IMR-90 (cell line): ENCODE results near the gene RPS27L. TPM values are rescaled to one million over a fixed set of nuclear protein-coding genes. Genes with fewer than 3 reads are reported as not detected.

ENCODE experiments used
- ATAC-seq: fragments of 200-7000 bp; cut with Tn5 transposase; 2 replicates; pipeline ENCODE4 v1.9.1; 2020; ENCODE audit warnings: low read depth, mild to moderate bottlenecking, moderate library complexity
- BruUV-seq: library from RNA; stranded (reverse); fragments of 400-500 nt; replicated peaks from 2 replicates; lab custom pipeline; 2021; lab: Mats Ljungman, UMichigan
- CTCF ChIA-PET: fragments of 300-600 bp; formaldehyde crosslinking; extraction: SDS; loops from one replicate; lab custom pipeline; 2021; ENCODE audit warnings: antibody characterized with exemption; lab: Yijun Ruan, JAX
- POLR2A ChIA-PET: fragments of 300-600 bp; sonication (Branson Sonifier 250); formaldehyde crosslinking; loops from one replicate; lab custom pipeline; 2022; ENCODE audit warnings: antibody characterized with exemption; ENCODE audit not compliant: unreplicated experiment; lab: Charles Lee
- DNase-seq: peaks from one replicate; pipeline ENCODE4 v3.0.0; 2013
- H2AFZ ChIP-seq: replicated peaks from 2 replicates; pipeline ENCODE3; 2013; ENCODE audit warnings: low read length, mild to moderate bottlenecking; ENCODE audit not compliant: poor library complexity
- H2AK5ac ChIP-seq: 2 replicates; pipeline ENCODE4 v1.6.1; 2013; ENCODE audit warnings: low read depth, low read length, inconsistent platforms
- H2AK9ac ChIP-seq: replicated peaks from 2 replicates; pipeline ENCODE3; 2013; ENCODE audit warnings: mild to moderate bottlenecking, low read depth, low read length, moderate library complexity; ENCODE audit not compliant: poor library complexity
- H2BK120ac ChIP-seq: 2 replicates; pipeline ENCODE4 v1.6.1; 2013; ENCODE audit warnings: low read depth, low read length, inconsistent platforms
- H2BK15ac ChIP-seq: 3 replicates; pipeline ENCODE4 v1.6.1; 2013; ENCODE audit warnings: low read depth, low read length, inconsistent platforms
- H2BK20ac ChIP-seq: 2 replicates; pipeline ENCODE4 v1.6.1; 2013; ENCODE audit warnings: low read depth, mild to moderate bottlenecking, inconsistent platforms, low read length, moderate library complexity
- H2BK5ac ChIP-seq: 2 replicates; pipeline ENCODE4 v1.6.1; 2013; ENCODE audit warnings: mild to moderate bottlenecking, low read depth, low read length, inconsistent platforms; ENCODE audit not compliant: poor library complexity, severe bottlenecking
- H3K14ac ChIP-seq: replicated peaks from 2 replicates; pipeline ENCODE4 v1.6.1; 2013; ENCODE audit warnings: low read depth, low read length, inconsistent platforms
- H3K18ac ChIP-seq: 2 replicates; pipeline ENCODE4 v1.6.1; 2013; ENCODE audit warnings: low read depth, low read length, control low read depth
- H3K23ac ChIP-seq: 2 replicates; pipeline ENCODE4 v1.6.1; 2013; ENCODE audit warnings: low read depth, low read length, inconsistent platforms
- H3K27ac ChIP-seq: 2 replicates; pipeline ENCODE4 v1.5.1; 2013; ENCODE audit warnings: mild to moderate bottlenecking, control low read depth, low read length; ENCODE audit not compliant: insufficient read depth
- H3K27me3 ChIP-seq: 2 replicates; pipeline ENCODE4 v1.6.1; 2013; ENCODE audit warnings: low read length; ENCODE audit not compliant: control insufficient read depth, insufficient read depth
- H3K36me3 ChIP-seq: 2 replicates; pipeline ENCODE4 v1.6.1; 2013; ENCODE audit warnings: low read length, mixed read lengths; ENCODE audit not compliant: control insufficient read depth, insufficient read depth
- H3K4ac ChIP-seq: 2 replicates; pipeline ENCODE4 v1.6.1; 2013; ENCODE audit warnings: low read depth, low read length, inconsistent platforms
- H3K4me1 ChIP-seq: 2 replicates; pipeline ENCODE4 v1.6.1; 2013; ENCODE audit warnings: low read length, mixed read lengths; ENCODE audit not compliant: control insufficient read depth, insufficient read depth
- H3K4me2 ChIP-seq: 2 replicates; pipeline ENCODE4 v1.6.1; 2013; ENCODE audit warnings: low read depth, mild to moderate bottlenecking, control low read depth, low read length, moderate library complexity
- H3K4me3 ChIP-seq: 2 replicates; pipeline ENCODE4 v1.5.1; 2013; ENCODE audit warnings: low read depth, mild to moderate bottlenecking, control low read depth, low read length, moderate library complexity; ENCODE audit not compliant: insufficient read depth
- H3K56ac ChIP-seq: 2 replicates; pipeline ENCODE4 v1.6.1; 2013; ENCODE audit warnings: low read length, inconsistent platforms; ENCODE audit not compliant: insufficient read depth; ENCODE audit errors: extremely low read depth
- H3K79me1 ChIP-seq, 2 experiments: 2 replicates each; pipeline ENCODE4 v1.6.1; 2013; ENCODE audit warnings: low read length in 2 of 2, inconsistent platforms in 1 of 2, low read depth in 1 of 2
- H3K9ac ChIP-seq: 2 replicates; pipeline ENCODE4 v1.6.1; 2013; ENCODE audit warnings: low read depth, low read length, control low read depth
- H3K9me1 ChIP-seq: 2 replicates; pipeline ENCODE4 v1.6.1; 2013; ENCODE audit warnings: low read length, inconsistent platforms; ENCODE audit not compliant: insufficient read depth
- H3K9me3 ChIP-seq: 2 replicates; pipeline ENCODE4 v1.6.1; 2013; ENCODE audit warnings: low read length; ENCODE audit not compliant: control insufficient read depth, insufficient read depth
- H4K20me1 ChIP-seq: 2 replicates; pipeline ENCODE4 v1.6.1; 2013; ENCODE audit warnings: low read length, inconsistent platforms; ENCODE audit not compliant: insufficient read depth
- H4K5ac ChIP-seq: 2 replicates; pipeline ENCODE4 v1.6.1; 2013; ENCODE audit warnings: mild to moderate bottlenecking, low read depth, low read length, control low read depth
- H4K8ac ChIP-seq, 2 experiments: 2 replicates each; pipeline ENCODE4 v1.6.1; 2013; ENCODE audit warnings: low read depth in 2 of 2, low read length in 2 of 2, control low read depth in 1 of 2, inconsistent platforms in 1 of 2
- H4K91ac ChIP-seq: 2 replicates; pipeline ENCODE4 v1.6.1; 2013; ENCODE audit warnings: low read depth, low read length, inconsistent platforms; ENCODE audit not compliant: insufficient read depth
- BHLHE40 ChIP-seq: fragments of 150-350 bp; IDR thresholded peaks from 2 replicates; pipeline ENCODE4 v1.6.1; 2016; ENCODE audit warnings: mild to moderate bottlenecking, low read depth, low read length
- CEBPB ChIP-seq: IDR thresholded peaks from 2 replicates; pipeline ENCODE4 v1.6.1; 2012; ENCODE audit warnings: low read depth, low read length, improper control_type of control experiment
- FOS ChIP-seq: fragments of 150-350 bp; IDR thresholded peaks from 2 replicates; pipeline ENCODE4 v1.6.1; 2016; ENCODE audit warnings: low read depth, low read length
- MAFK ChIP-seq: IDR thresholded peaks from 2 replicates; pipeline ENCODE4 v1.6.1; 2012; ENCODE audit warnings: low read depth, low read length, improper control_type of control experiment
- MAZ ChIP-seq: IDR thresholded peaks from 2 replicates; pipeline ENCODE4 v1.6.1; 2012; ENCODE audit warnings: low read depth, mild to moderate bottlenecking, low read length, improper control_type of control experiment, moderate library complexity, borderline replicate concordance
- NFE2L2 ChIP-seq: fragments of 150-350 bp; IDR thresholded peaks from 2 replicates; pipeline ENCODE4 v1.6.1; 2016; ENCODE audit warnings: low read depth, mild to moderate bottlenecking, low read length
- POLR2A ChIP-seq: IDR thresholded peaks from 2 replicates; pipeline ENCODE4 v1.6.1; 2012; ENCODE audit warnings: mild to moderate bottlenecking, low read depth, low read length
- RAD21 ChIP-seq: IDR thresholded peaks from 2 replicates; pipeline ENCODE4 v1.6.1; 2012; ENCODE audit warnings: low read length, improper control_type of control experiment
- RCOR1 ChIP-seq: IDR thresholded peaks from 2 replicates; pipeline ENCODE4 v1.6.1; 2012; ENCODE audit warnings: mild to moderate bottlenecking, low read length, improper control_type of control experiment; ENCODE audit not compliant: insufficient replicate concordance
- RFX5 ChIP-seq: IDR thresholded peaks from 2 replicates; pipeline ENCODE4 v1.8.0; 2012; ENCODE audit warnings: low read depth, mild to moderate bottlenecking, low read length, moderate library complexity
- SMC3 ChIP-seq: fragments of 150-350 bp; IDR thresholded peaks from 2 replicates; pipeline ENCODE4 v1.6.1; 2016; ENCODE audit warnings: low read depth, mild to moderate bottlenecking, antibody characterized with exemption, low read length, moderate library complexity
- WGBS, 2 experiments: methylation state at CpG; one replicate each; pipeline versions ENCODE4 v1.1.5 to v1.1.7; 2013; ENCODE audit warnings: missing lambda C conversion rate in 2 of 2; ENCODE audit not compliant: insufficient read length in 1 of 2; ENCODE audit errors: extremely low coverage in 2 of 2; 5-methylcytosine and 5-hydroxymethylcytosine counted together
- dilution Hi-C: fragments of 300-500 bp; cut with HindIII; formaldehyde crosslinking; loops from one replicate; pipeline ENCODE4 v1.14.3; 2018; ENCODE audit warnings: low sequenced_read_pairs; ENCODE audit not compliant: unreplicated experiment
- in situ Hi-C: fragments of 300-500 bp; cut with MboI; formaldehyde crosslinking; loops from 3 replicates; pipeline ENCODE4 v1.14.3; 2019; ENCODE audit warnings: low sequenced_read_pairs, inconsistent platforms, mixed read lengths
- intact Hi-C: fragments of 100-400 bp; cut with micrococcal nuclease; formaldehyde crosslinking; loops from 2 replicates; pipeline ENCODE4 v1.10.0; 2022
- polyA plus RNA-seq, 3 experiments: library from polyadenylated mRNA; depleted of rRNA; stranded (reverse); fragments of >200 nt; gene quantifications; 2 replicates each; pipeline ENCODE4 v1.2.3, GENCODE V29; 2012; ENCODE audit warnings: low replicate concordance in 1 of 3
- total RNA-seq: library from RNA; depleted of rRNA; stranded (reverse); fragments of >200 nt; gene quantifications from 2 replicates; pipeline ENCODE4 v1.2.3, GENCODE V29; 2012
- TF ChIP-seq, protein P1 (sequence below): fragments of 150-350 bp; IDR thresholded peaks from 2 replicates; pipeline ENCODE4 v1.6.1; 2016; ENCODE audit warnings: low read depth, mild to moderate bottlenecking, low read length, moderate library complexity, borderline replicate concordance
- TF ChIP-seq, protein P2 (sequence below): conservative IDR thresholded peaks from 2 replicates; pipeline ENCODE4 v1.5.1; 2012; ENCODE audit warnings: mild to moderate bottlenecking, low read depth, low read length, improper control_type of control experiment
- TF ChIP-seq, protein P3 (sequence below): fragments of 150-350 bp; IDR thresholded peaks from 2 replicates; pipeline ENCODE4 v1.6.1; 2017; ENCODE audit warnings: mild to moderate bottlenecking, antibody characterized with exemption, low read length, low read depth

Gene RPS27L
- total and polyA plus RNA-seq, 2 of the 4 experiments (the other 2 are of a cell fraction): 53.1 to 302 TPM

DNA sequence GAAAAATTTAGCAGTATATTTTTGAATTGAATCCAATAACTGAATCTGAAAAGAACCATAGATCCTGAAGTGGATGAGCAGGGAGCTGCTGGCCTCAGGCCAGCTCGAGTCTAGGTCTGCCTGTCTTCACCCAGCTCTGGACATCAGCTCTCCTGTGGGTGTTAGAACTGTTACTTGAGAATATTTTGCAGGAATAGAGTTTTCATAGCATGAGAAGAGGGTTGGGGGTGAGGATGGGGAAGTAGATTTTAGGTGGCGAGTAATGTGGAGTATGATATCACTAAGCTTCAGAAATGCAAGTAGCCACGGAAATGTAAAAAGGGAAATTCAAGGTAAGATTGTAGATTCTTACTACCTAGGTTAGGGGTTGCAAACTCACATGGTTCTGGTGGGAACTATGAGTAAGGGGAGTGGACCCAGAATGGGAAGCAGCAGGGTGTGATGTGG, 38.3 kb upstream of the RPS27L start:
- H3K36me3 ChIP-seq: no peaks in the 10 kb centered on the region
- no peaks in the 10 kb centered on the region for H3K27me3 ChIP-seq
- H3K9ac ChIP-seq: no peak overlapping the region
- H3K14ac ChIP-seq: no peak overlapping the region
- no peak overlapping the region for H3K27ac ChIP-seq
- intact Hi-C loops (loop anchor here (5.0 kb wide), 1 partner anchor 57 kb away; no protein-coding TSS in a partner anchor), in situ Hi-C loops (no loop called here), dilution Hi-C loops (no loop called here)
- no peak overlapping the region for H2AFZ ChIP-seq
- no peak overlapping the region for H2BK120ac ChIP-seq
- H3K4me1 ChIP-seq: peaks cover 21% of the 10 kb centered on the region
- H2BK20ac ChIP-seq: no peak overlapping the region
- DNase-seq (no peak), ATAC-seq (no peak)
- ChIA-PET CTCF (interaction anchor here (1.2 to 1.4 kb wide), 2 partner anchors 9 to 48 kb away, joined by 4 read pairs; no protein-coding TSS in a partner anchor), POLR2A (interaction anchor here (0.6 to 0.7 kb wide), 2 partner anchors 8 to 83 kb away, joined by 3 read pairs; no protein-coding TSS in a partner anchor)
- peaks cover 11% of the 10 kb centered on the region for H3K9me1 ChIP-seq
- H3K56ac ChIP-seq: no peak overlapping the region
- no peak overlapping the region; the same call in 1 of the 2 replicates for H2AK5ac ChIP-seq
- H2AK9ac ChIP-seq: no peak overlapping the region
- H3K79me1 ChIP-seq: peaks cover 35 to 84% of the 10 kb centered on the region in 2 experiments
- no peak overlapping the region for H4K5ac ChIP-seq
- 100% methylated on average over 1 to 2 of the region's 3 CpGs for WGBS, 2 experiments
- H4K8ac ChIP-seq: no peak overlapping the region
- H3K4ac ChIP-seq: no peak overlapping the region
- no peak overlapping the region for H3K23ac ChIP-seq
- no TSS peak for BruUV-seq
- TF ChIP-seq POLR2A (no peak), SMC3 (no peak), MAZ (no peak), RAD21 (no peak), CEBPB (no peak), BHLHE40 (no peak), FOS (no peak), RCOR1 (no peak), MAFK (no peak), NFE2L2 (no peak), RFX5 (no peak)
- TF ChIP-seq, protein P1, sequence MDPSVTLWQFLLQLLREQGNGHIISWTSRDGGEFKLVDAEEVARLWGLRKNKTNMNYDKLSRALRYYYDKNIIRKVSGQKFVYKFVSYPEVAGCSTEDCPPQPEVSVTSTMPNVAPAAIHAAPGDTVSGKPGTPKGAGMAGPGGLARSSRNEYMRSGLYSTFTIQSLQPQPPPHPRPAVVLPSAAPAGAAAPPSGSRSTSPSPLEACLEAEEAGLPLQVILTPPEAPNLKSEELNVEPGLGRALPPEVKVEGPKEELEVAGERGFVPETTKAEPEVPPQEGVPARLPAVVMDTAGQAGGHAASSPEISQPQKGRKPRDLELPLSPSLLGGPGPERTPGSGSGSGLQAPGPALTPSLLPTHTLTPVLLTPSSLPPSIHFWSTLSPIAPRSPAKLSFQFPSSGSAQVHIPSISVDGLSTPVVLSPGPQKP: no peak
- TF ChIP-seq, protein P2, sequence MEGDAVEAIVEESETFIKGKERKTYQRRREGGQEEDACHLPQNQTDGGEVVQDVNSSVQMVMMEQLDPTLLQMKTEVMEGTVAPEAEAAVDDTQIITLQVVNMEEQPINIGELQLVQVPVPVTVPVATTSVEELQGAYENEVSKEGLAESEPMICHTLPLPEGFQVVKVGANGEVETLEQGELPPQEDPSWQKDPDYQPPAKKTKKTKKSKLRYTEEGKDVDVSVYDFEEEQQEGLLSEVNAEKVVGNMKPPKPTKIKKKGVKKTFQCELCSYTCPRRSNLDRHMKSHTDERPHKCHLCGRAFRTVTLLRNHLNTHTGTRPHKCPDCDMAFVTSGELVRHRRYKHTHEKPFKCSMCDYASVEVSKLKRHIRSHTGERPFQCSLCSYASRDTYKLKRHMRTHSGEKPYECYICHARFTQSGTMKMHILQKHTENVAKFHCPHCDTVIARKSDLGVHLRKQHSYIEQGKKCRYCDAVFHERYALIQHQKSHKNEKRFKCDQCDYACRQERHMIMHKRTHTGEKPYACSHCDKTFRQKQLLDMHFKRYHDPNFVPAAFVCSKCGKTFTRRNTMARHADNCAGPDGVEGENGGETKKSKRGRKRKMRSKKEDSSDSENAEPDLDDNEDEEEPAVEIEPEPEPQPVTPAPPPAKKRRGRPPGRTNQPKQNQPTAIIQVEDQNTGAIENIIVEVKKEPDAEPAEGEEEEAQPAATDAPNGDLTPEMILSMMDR: no peak
- TF ChIP-seq, protein P3, sequence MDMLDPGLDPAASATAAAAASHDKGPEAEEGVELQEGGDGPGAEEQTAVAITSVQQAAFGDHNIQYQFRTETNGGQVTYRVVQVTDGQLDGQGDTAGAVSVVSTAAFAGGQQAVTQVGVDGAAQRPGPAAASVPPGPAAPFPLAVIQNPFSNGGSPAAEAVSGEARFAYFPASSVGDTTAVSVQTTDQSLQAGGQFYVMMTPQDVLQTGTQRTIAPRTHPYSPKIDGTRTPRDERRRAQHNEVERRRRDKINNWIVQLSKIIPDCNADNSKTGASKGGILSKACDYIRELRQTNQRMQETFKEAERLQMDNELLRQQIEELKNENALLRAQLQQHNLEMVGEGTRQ: no peak
- peaks cover 13% of the 10 kb centered on the region; the same call in 1 of the 2 replicates for H4K20me1 ChIP-seq
- no peak overlapping the region for H2BK5ac ChIP-seq
- H3K4me3 ChIP-seq: no peak overlapping the region
- no peaks in the 10 kb centered on the region for H3K9me3 ChIP-seq
- no peak overlapping the region for H4K91ac ChIP-seq
- H3K4me2 ChIP-seq: no peak overlapping the region
- no peak overlapping the region for H3K18ac ChIP-seq
- no peak overlapping the region for H2BK15ac ChIP-seq
